Measurements from ENCODE around the gene SRPRA. TPM values are rescaled to one million over a fixed set of nuclear protein-coding genes. Genes with fewer than 3 reads are reported as not detected.
"Not testable (repeated sequence)": the region's sequence is repeated elsewhere in the genome, so short reads cannot be mapped to it uniquely, and the experiment has no call there.

The SRPRA gene
- total RNA-seq, 1 donor from 2014 or later = 70.2 TPM

DNA sequence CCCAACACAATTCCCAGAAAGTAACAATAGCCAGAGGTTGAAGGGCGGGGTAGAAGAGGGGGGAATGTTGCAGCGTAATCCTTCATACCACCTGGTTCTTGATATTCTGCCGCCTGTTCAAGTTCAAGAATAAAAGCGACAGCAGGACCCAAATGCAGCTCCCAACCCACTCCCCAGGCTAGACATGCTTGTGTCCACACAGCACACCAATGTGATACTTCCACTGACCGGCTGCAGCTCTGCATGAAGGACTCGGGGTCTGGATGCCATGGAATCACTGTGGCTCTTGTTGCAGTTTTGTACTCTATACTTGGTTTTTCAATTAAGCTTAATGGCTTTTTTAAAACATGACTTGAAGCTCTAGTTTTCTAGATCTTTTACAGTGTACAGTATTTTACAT lies 6.5 kb downstream of the SRPRA start:
- H3K27me3 Mint-ChIP-seq (ENCODE audit: low read depth) = no peaks in the 10 kb centered on the region
- no peak overlapping the region for H3K4me3 Mint-ChIP-seq
- peaks cover 3% of the 10 kb centered on the region for H3K4me1 Mint-ChIP-seq
- no peak for DNase-seq (ENCODE audit: low read depth, low spot score)
- H3K27ac Mint-ChIP-seq (ENCODE audit: unreplicated experiment) = no peak overlapping the region
- no peaks in the 10 kb centered on the region for H3K9me3 Mint-ChIP-seq
- no peak for TF ChIP-seq CTCF (conservative IDR thresholded peaks at IDR 0.05)
- H3K36me3 Mint-ChIP-seq (ENCODE audit: low read depth) = peaks cover 20% of the 10 kb centered on the region

DNA sequence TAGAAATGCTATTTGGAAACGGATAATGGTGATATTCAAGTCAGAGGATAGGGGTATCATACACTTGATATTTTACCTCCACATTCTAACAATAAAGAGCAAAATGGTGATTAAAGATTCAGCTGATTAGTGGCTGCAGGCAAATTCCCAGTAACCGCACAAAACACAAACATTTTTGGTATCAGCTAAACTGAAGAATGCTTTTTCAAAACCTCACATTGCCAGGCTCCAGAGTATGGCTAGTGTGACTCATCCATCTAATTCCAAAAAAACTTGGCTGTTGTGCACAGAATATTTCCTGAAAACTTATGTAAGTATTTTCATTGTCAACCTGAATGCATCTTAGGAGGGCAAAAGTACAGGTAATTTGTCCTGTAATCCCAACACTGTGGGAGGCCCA lies 10.9 kb downstream of the SRPRA start:
- Mint-ChIP-seq H3K9me3 (no peaks in the 10 kb centered on the region), H3K27ac (ENCODE audit: unreplicated experiment) (no peak overlapping the region), H3K4me1 (no peaks in the 10 kb centered on the region), H3K4me3 (no peak overlapping the region), H3K36me3 (ENCODE audit: low read depth) (peaks cover 11% of the 10 kb centered on the region), H3K27me3 (ENCODE audit: low read depth) (no peaks in the 10 kb centered on the region)
- no peak for DNase-seq (ENCODE audit: low read depth, low spot score)
- TF ChIP-seq CTCF (conservative IDR thresholded peaks at IDR 0.05) = no peak

DNA sequence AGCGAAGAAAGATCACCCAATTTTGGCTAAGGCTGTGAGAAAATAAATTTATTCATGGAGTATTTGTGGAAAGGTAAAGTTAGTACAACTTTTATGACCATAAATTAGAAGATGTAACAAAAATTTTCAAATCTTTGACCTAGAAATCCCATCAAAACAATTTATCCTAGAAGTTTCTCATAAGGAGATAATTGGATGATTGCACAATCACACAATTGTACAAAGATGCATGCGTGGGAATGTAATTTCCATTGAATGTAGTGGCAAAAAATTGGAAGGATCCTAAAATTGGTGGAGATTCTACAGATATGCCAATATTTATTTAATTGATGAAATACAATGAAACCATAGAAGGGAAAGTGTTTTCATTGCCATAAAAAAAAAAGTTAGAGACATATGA lies 11.6 kb downstream of the SRPRA start:
- no peak for DNase-seq (ENCODE audit: low read depth, low spot score)
- H3K27ac Mint-ChIP-seq (ENCODE audit: unreplicated experiment) = no peak overlapping the region
- H3K27me3 Mint-ChIP-seq (ENCODE audit: low read depth) = no peaks in the 10 kb centered on the region
- no peaks in the 10 kb centered on the region for H3K9me3 Mint-ChIP-seq
- H3K36me3 Mint-ChIP-seq (ENCODE audit: low read depth) = peaks cover 12% of the 10 kb centered on the region
- H3K4me1 Mint-ChIP-seq = no peaks in the 10 kb centered on the region
- TF ChIP-seq CTCF (conservative IDR thresholded peaks at IDR 0.05) = no peak
- no peak overlapping the region for H3K4me3 Mint-ChIP-seq

GRCh38 chr11:126256216-126256615 lies 12.5 kb downstream of the SRPRA start:
- H3K4me3 Mint-ChIP-seq = no peak overlapping the region
- DNase-seq (ENCODE audit: low read depth, low spot score) = no peak
- H3K9me3 Mint-ChIP-seq = no peaks in the 10 kb centered on the region
- peaks cover 14% of the 10 kb centered on the region for H3K36me3 Mint-ChIP-seq (ENCODE audit: low read depth)
- TF ChIP-seq CTCF (conservative IDR thresholded peaks at IDR 0.05) = no peak
- H3K27ac Mint-ChIP-seq (ENCODE audit: unreplicated experiment) = no peak overlapping the region
- H3K4me1 Mint-ChIP-seq = no peaks in the 10 kb centered on the region
- H3K27me3 Mint-ChIP-seq (ENCODE audit: low read depth) = no peaks in the 10 kb centered on the region

DNA sequence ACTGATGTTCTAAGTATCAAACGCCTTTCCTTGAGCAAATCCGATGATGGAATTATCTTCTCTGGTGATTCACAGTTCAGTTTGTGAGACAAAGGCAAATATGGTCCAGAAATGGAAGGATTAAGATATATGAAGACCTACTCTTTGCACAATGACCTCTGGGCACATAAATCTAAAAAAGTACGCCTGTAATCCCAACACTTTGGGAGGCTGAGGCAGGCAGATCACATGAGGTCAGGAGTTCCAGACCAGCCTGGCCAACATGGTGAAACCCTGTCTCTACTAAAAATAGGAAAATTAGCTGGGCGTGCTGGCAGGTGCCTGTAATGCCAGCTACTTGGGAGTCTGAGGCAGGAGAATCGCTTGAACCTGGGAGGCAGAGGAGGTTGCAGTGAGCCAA lies 13.2 kb downstream of the SRPRA start:
- not testable (repeated sequence) for H3K9me3 Mint-ChIP-seq; H3K27me3 Mint-ChIP-seq (ENCODE audit: low read depth); H3K27ac Mint-ChIP-seq (ENCODE audit: unreplicated experiment); DNase-seq (ENCODE audit: low read depth, low spot score); H3K4me1 Mint-ChIP-seq; H3K4me3 Mint-ChIP-seq
- H3K36me3 Mint-ChIP-seq (ENCODE audit: low read depth) = peaks cover 16% of the 10 kb centered on the region

DNA sequence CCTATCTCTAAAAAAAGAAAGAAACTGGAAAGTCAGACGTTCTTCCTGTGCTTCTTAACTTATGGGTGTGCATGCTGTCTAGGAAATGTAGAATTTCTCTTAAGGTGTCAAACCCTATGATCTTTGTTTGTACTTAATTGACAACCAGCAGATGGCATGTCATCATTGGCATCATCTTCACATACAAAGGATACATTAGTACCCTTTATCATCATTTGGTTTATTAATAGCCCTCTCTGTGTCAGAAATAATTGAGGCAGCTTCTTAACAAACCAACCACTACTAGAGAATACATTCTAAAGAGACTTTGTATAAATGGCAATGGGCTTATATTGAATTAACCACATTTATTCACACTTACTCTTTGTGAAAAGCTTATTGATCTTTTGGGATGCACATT lies 13.9 kb downstream of the SRPRA start:
- Mint-ChIP-seq H3K4me1 (no peaks in the 10 kb centered on the region), H3K9me3 (no peaks in the 10 kb centered on the region), H3K36me3 (ENCODE audit: low read depth) (peaks cover 14% of the 10 kb centered on the region), H3K27ac (ENCODE audit: unreplicated experiment) (no peak overlapping the region), H3K27me3 (ENCODE audit: low read depth) (no peaks in the 10 kb centered on the region), H3K4me3 (no peak overlapping the region)
- DNase-seq (ENCODE audit: low read depth, low spot score) = no peak
- no peak for TF ChIP-seq CTCF (conservative IDR thresholded peaks at IDR 0.05)

All from neural crest cell (in vitro differentiated cells).